Measurements from ENCODE around the gene TBX6. TPM values are rescaled to one million over a fixed set of nuclear protein-coding genes. Genes with fewer than 3 reads are reported as not detected.

The TBX6 gene, protein sequence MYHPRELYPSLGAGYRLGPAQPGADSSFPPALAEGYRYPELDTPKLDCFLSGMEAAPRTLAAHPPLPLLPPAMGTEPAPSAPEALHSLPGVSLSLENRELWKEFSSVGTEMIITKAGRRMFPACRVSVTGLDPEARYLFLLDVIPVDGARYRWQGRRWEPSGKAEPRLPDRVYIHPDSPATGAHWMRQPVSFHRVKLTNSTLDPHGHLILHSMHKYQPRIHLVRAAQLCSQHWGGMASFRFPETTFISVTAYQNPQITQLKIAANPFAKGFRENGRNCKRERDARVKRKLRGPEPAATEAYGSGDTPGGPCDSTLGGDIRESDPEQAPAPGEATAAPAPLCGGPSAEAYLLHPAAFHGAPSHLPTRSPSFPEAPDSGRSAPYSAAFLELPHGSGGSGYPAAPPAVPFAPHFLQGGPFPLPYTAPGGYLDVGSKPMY
- total RNA-seq (under 1 TPM in 8 of 9 donors, not detected in 1; 0.39 to 0.95 (median 0.72) TPM), polyA plus RNA-seq (under 1 TPM; 0.26 to 0.84 TPM)
- long read RNA-seq, donor 1, partial matches to known transcripts, result 1 of 1 reads
- long read RNA-seq, donor 1, other reads (novel, unspliced or antisense), result 0 of 1 reads
- long read RNA-seq, donor 2, result 0 reads
- long read RNA-seq, donor 3, partial matches to known transcripts, result 1 of 1 reads
- long read RNA-seq, donor 3, other reads (novel, unspliced or antisense), result 0 of 1 reads

DNA sequence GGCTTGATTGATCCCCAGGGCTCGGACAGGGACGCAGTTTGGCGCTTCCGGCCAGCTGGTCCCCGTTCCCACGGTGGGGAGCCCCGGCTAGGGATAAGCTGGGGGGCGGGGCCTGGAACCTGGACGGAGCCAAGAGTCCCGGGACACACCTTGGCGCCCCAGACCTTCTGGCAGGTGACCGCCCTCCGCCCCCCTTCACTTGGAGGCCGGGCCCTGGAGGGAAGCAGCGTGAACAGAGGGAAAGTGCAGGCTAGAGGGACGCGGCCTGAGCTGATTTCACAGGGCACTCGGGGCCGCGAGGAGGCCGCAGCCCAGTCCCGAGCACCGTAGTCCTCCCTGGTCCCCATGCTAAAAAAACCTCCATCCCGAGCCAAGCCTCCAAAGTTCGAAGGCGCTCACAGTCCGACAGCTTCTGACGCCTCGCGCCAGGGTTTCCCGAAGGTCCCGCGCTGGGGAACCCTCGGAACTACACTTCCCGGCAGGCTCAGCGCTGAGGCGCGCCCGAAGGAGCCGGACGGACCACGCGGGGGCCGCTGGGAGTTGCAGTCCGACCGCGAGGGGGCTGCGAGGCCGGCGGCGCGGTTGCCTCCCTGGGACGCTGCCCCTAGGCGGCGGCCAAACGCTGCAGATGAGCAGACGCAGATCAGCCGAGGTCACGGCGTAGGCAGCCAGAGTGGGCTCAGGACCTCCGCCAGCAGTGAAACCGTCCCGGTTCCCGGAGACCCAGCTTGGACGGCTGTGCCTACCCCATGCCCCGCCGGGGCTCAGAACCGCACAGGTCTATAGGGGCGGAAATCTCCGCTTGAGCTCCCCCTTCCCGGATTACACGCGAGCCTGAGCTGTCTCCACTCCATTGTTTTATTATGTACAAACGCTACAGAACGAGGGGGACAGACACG, at the start of gene TBX6:
TSS of gene TBX6 (minus strand) at position 451 of the 899 bp plus-strand sequence. CDS start 731 bp downstream, outside the sequence.
- peak within 1 kb of the TSS; percentile 24 to 66 (median 56) for H3K4me3 ChIP-seq
- peak; percentile 94 to 98 (median 95) for DNase-seq
- TF ChIP-seq, protein P1, sequence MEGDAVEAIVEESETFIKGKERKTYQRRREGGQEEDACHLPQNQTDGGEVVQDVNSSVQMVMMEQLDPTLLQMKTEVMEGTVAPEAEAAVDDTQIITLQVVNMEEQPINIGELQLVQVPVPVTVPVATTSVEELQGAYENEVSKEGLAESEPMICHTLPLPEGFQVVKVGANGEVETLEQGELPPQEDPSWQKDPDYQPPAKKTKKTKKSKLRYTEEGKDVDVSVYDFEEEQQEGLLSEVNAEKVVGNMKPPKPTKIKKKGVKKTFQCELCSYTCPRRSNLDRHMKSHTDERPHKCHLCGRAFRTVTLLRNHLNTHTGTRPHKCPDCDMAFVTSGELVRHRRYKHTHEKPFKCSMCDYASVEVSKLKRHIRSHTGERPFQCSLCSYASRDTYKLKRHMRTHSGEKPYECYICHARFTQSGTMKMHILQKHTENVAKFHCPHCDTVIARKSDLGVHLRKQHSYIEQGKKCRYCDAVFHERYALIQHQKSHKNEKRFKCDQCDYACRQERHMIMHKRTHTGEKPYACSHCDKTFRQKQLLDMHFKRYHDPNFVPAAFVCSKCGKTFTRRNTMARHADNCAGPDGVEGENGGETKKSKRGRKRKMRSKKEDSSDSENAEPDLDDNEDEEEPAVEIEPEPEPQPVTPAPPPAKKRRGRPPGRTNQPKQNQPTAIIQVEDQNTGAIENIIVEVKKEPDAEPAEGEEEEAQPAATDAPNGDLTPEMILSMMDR (IDR thresholded peaks at IDR 0.05), result peak; percentile 63 to 95 (median 72)
- peak in 1 of 2 donors; percentile 51 for TF ChIP-seq POLR2A (IDR thresholded peaks at IDR 0.05)
- H3K36me3 ChIP-seq, result peaks cover 0 to 25% (median 14%) of the 10 kb centered on the region in 9 donors
- H3K27ac ChIP-seq, result peak within 1 kb of the TSS; percentile 34 to 95 (median 88)
- WGBS, 4 donors, result 1 to 2% (median 1%) methylated on average over 39 to 76 of the region's 76 CpGs
- peak; percentile 83 to 91 (median 90) for ATAC-seq
- intact Hi-C loops (cut with DNase I), result loop anchor here in 5 of 10 donors (1.0 to 10.0 kb wide), 7 partner anchors 15 to 323 kb away; partner anchors contain the start of genes ZNF771 (in 2 of the 5), ALDOA (in 1 of the 5), CD2BP2 (in 1 of the 5) and TLCD3B (in 1 of the 5)
- H3K9me3 ChIP-seq, result peaks cover 0 to 4% (median under 1%) of the 10 kb centered on the region in 12 donors
- peaks cover 4 to 69% (median 41%) of the 10 kb centered on the region in 12 donors for H3K4me1 ChIP-seq
- H3K27me3 ChIP-seq, result no peaks in the 10 kb centered on the region

DNA sequence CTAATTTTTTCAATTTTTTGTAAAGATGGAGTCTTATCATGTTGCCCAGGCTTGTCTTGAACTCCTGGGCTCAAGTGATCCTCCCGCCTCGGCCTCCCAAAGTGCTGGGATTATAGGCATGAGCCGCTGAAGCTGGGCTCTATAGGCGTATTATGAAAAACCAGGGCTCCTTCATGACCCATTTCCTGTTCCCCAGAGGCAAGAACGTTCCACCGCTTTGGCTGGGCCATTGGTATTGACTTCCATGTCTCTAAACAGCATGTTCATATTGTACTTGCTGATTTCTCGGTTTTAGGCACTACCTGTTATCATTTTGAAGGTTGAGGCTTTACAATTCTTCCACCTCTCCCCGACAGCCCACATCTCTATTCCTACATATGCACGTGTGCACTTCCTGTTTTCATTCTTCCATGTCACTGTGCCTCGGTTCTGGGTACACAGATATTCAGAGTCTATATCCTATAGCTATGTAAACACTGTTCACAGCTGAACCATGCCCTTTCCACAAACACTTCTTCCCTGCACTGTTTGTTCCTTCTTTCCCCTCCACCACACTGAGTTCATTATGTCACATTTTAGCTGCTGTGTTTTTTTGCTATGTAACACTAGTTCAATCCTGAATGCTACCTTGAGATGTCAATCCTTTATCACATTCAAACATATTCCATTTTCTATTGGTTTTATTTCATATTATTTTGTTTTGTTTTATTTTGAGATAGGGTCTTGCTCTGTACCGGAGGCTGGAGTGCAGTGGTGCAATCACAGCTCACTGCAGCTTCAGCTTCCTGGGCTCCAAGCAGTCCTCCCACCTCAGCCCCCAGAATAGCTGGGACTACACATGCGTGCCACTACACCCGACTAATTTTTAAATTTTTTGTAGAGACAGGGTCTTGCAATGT, 48.1 kb upstream of the TBX6 start:
- H3K27ac ChIP-seq, result peak overlapping the region in 1 of 12 donors; percentile 19
- H3K4me3 ChIP-seq, result no peak overlapping the region
- DNase-seq, result no peak
- TF ChIP-seq, protein P1 (IDR thresholded peaks at IDR 0.05), result no peak
- TF ChIP-seq POLR2A (IDR thresholded peaks at IDR 0.05), result no peak
- intact Hi-C loops (cut with DNase I), result no loop called here
- H3K4me1 ChIP-seq, result peaks cover 0 to 26% (median 0%) of the 10 kb centered on the region in 12 donors
- H3K9me3 ChIP-seq, result no peaks in the 10 kb centered on the region
- WGBS, 4 donors, result 74 to 80% (median 77%) methylated on average over 13 of the region's 13 CpGs
- H3K27me3 ChIP-seq, result no peaks in the 10 kb centered on the region
- no peaks in the 10 kb centered on the region for H3K36me3 ChIP-seq
- no peak for ATAC-seq

DNA sequence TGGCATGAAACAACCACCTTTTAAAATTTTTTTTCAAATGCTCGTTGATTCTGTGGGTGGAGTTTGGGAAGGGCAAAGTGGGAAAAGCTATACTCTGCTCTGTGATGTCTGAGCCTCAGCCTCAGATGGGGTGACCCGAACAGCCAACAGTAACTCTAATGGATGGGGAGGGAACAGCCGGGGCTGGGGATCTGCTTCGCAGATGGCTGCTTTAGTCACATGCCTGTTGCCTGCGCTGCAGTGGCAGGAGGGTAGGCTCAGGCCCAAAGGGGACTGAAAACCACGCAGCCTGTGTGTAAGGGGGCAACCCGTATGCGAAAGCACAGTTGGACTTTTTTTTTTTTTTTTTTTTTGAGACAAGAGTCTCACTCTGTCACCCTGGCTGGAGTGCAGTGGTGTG, 46.2 kb upstream of the TBX6 start:
- no peak for DNase-seq
- intact Hi-C loops (cut with DNase I), result no loop called here
- no peaks in the 10 kb centered on the region for H3K36me3 ChIP-seq
- no peak overlapping the region for H3K4me3 ChIP-seq
- peak overlapping the region in 1 of 12 donors; percentile 78 for H3K27ac ChIP-seq
- WGBS, 4 donors, result 77 to 86% (median 81%) methylated on average over 8 of the region's 8 CpGs
- no peaks in the 10 kb centered on the region for H3K27me3 ChIP-seq
- TF ChIP-seq, protein P1 (IDR thresholded peaks at IDR 0.05), result no peak
- TF ChIP-seq POLR2A (IDR thresholded peaks at IDR 0.05), result no peak
- H3K9me3 ChIP-seq, result no peaks in the 10 kb centered on the region
- ATAC-seq, result no peak
- H3K4me1 ChIP-seq, result peaks cover 0 to 26% (median 0%) of the 10 kb centered on the region in 12 donors

All from heart left ventricle (tissue), 16 donors.